PFSK-1 (cell line): ENCODE results near the gene NFATC4.

ENCODE experiments used
- FOXP2 ChIP-seq: optimal IDR thresholded peaks from 2 replicates; pipeline ENCODE3; 2011; ENCODE audit warnings: borderline replicate concordance, control low read depth, inconsistent platforms; ENCODE audit not compliant: insufficient read depth; ENCODE audit errors: extremely low read length, extremely low read depth
- POLR2AphosphoS5 ChIP-seq: IDR thresholded peaks from 2 replicates; pipeline ENCODE4 v1.6.1; 2012; ENCODE audit warnings: low read depth, mild to moderate bottlenecking, control low read depth, low read length, moderate library complexity
- REST ChIP-seq, 2 experiments: IDR thresholded peaks; 2 replicates each; pipeline versions ENCODE4 v1.6.1 to v1.8.0; 2011 to 2012; ENCODE audit warnings: low read depth in 2 of 2, low read length in 2 of 2, control low read depth in 1 of 2, inconsistent platforms in 1 of 2, mild to moderate bottlenecking in 1 of 2, moderate library complexity in 1 of 2; ENCODE audit not compliant: insufficient read depth in 1 of 2
- SIN3A ChIP-seq: IDR thresholded peaks from 2 replicates; pipeline ENCODE4 v1.6.1; 2012; ENCODE audit warnings: mild to moderate bottlenecking, low read length, moderate library complexity, borderline replicate concordance; ENCODE audit not compliant: insufficient read depth
- TAF1 ChIP-seq: IDR thresholded peaks from 2 replicates; pipeline ENCODE4 v1.6.1; 2012; ENCODE audit warnings: low read length, control low read depth, borderline replicate concordance; ENCODE audit not compliant: insufficient read depth

The NFATC4 gene

DNA sequence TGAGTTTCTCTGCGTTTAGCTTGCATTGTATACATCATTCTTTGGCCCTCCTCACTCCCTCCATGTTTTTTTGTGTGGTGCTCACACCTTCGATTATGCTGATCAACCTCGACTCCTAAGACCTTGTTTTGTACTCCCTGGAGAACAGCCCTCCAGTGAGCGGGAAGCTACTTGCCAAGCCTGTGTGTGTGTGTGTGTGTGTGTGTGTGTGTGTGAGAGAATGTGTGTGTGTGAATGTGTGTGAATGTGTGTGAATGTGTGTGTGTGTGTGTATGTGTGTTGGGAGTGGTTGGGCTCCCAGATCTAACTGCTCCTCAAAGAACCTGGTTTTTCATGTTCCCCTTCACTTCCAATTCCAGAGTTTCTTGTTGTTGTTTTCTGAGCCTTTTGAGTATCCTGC, 36.8 kb downstream of the NFATC4 start:
- TF ChIP-seq SIN3A = no peak

DNA sequence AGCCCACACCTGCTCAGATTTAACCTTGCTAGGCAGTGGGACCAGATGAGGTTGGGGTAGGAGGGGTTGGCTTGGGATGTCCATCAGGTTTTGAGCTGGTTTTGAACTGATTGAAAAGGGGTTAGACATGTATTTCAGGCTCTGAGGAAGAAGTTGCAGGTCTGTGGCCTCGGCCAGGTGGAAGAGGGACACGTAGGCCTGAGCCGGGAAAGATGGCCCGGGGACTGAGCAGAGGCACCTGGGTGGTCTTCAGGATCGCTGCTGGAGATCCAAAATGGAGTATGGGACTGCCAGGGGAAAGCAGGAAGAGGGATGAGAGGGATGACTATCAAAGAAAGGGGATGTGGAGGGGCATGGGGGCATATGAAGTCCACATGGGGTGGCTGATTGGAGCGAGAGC, 38.4 kb downstream of the NFATC4 start:
- TF ChIP-seq TAF1 (no peak), REST (IDR thresholded peaks at IDR 0.05; ENCODE audit: insufficient read depth in 1 of 2, low read depth in 2 of 2, low read length in 2 of 2) (no peak), FOXP2 (no peak), SIN3A (no peak)

DNA sequence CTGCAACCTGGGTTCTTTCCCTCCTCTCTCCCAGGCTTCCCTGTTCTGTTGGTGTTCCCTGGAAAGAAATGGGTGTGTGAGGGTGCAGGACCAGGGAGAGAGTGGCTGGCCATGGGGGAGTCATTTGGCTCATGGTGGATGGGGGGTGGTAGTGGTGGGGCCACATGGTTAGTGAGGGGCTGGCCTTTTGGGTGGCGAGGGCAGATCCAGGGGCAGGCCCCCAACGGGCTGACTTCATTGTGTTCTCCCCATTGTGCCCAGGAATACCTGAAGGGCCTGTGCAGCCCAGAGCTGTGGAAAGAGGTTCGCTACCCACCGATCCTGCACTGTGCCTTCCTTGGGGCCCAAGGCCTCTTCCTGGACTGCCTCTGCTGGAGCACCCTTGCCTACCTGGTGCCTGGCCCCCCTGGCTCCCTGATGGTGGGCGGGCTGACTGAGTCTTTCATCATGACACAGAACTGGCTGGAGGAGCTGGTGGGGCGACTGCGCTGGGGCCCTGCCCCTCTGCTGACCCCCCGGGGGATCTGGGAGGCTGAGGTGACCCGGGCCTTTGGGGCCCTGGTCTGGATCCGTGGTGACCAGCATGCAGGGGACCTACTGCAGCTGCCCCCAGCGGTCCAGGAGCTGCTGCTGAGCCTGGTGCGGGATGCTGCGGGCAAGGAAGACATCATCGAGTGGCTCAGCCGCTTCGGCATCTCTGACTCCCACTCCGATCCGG, 39.8 kb downstream of the NFATC4 start:
- TF ChIP-seq TAF1 (no peak), SIN3A (no peak), POLR2AphosphoS5 (no peak), REST (IDR thresholded peaks at IDR 0.05; ENCODE audit: insufficient read depth in 1 of 2, low read depth in 2 of 2, low read length in 2 of 2) (no peak), FOXP2 (no peak)

- TF ChIP-seq POLR2AphosphoS5 = no peak
- TF ChIP-seq FOXP2 = no peak
- TF ChIP-seq REST (IDR thresholded peaks at IDR 0.05; ENCODE audit: insufficient read depth in 1 of 2, low read depth in 2 of 2, low read length in 2 of 2) = no peak
- no peak for TF ChIP-seq TAF1
- no peak for TF ChIP-seq SIN3A
Observed at GRCh38 chr14:24408764-24409163, 40.8 kb downstream of the NFATC4 start.

- TF ChIP-seq FOXP2 (no peak), SIN3A (no peak), TAF1 (no peak), POLR2AphosphoS5 (no peak), REST (IDR thresholded peaks at IDR 0.05; ENCODE audit: insufficient read depth in 1 of 2, low read depth in 2 of 2, low read length in 2 of 2) (no peak)
Observed at GRCh38 chr14:24409192-24409591, 41.2 kb downstream of the NFATC4 start.
